ENCODE measurements around the gene CLTB.

CLTB gene

DNA sequence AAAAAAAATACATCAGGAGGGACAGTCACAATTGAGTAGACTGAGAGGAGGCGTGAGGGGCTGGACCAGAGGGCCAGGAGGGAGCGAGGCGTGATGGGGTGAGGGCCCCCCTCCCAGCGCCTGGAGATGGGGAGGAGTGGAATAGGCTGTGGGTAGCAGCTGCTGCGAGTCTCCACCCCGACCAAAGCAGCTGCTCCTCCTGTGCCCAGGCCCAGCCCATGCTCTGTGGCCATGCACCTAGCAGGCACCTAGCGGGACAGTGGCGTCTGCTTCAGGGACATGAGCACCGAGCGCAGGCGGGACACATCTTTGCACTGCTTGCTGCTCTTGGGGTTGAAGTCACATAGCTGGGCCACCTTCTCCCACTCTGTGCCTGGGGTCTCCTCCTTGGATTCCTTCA, 23.8 kb downstream of the CLTB start:
- no peak overlapping the region for H3K4me3 ChIP-seq (ENCODE audit: low read depth, low read length)
- DNase-seq (ENCODE audit: low read depth): no peak
- TF ChIP-seq, protein P1, sequence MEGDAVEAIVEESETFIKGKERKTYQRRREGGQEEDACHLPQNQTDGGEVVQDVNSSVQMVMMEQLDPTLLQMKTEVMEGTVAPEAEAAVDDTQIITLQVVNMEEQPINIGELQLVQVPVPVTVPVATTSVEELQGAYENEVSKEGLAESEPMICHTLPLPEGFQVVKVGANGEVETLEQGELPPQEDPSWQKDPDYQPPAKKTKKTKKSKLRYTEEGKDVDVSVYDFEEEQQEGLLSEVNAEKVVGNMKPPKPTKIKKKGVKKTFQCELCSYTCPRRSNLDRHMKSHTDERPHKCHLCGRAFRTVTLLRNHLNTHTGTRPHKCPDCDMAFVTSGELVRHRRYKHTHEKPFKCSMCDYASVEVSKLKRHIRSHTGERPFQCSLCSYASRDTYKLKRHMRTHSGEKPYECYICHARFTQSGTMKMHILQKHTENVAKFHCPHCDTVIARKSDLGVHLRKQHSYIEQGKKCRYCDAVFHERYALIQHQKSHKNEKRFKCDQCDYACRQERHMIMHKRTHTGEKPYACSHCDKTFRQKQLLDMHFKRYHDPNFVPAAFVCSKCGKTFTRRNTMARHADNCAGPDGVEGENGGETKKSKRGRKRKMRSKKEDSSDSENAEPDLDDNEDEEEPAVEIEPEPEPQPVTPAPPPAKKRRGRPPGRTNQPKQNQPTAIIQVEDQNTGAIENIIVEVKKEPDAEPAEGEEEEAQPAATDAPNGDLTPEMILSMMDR (IDR thresholded peaks at IDR 0.05; ENCODE audit: insufficient read depth, low read depth, low read length, missing control alignments): no peak

GRCh38 chr5:176391999-176392398, 24.3 kb downstream of the CLTB start:
- TF ChIP-seq, protein P1 (IDR thresholded peaks at IDR 0.05; ENCODE audit: insufficient read depth, low read depth, low read length, missing control alignments): no peak
- no peak for DNase-seq (ENCODE audit: low read depth)
- no peak overlapping the region for H3K4me3 ChIP-seq (ENCODE audit: low read depth, low read length)

DNA sequence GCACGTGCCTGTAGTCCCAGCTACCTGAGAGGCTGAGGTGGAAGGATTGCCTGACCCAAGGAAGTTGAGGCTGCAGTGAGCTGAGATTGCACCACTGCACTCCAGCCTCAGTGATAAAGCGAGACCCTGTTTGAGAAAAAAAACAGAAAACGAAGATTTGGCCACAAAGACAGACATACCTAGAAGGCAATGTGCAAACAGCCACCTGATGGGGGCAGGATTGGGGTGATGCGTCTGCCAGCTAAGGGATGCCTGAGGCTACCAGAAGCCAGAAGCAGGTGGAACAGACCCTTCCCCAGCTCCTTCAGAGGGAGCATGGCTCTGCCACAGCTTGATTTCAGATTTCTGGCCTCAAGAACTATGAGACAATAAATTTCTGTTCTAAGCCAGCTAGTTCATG, 24.9 kb downstream of the CLTB start:
- TF ChIP-seq, protein P1 (IDR thresholded peaks at IDR 0.05; ENCODE audit: insufficient read depth, low read depth, low read length, missing control alignments): no peak
- H3K4me3 ChIP-seq (ENCODE audit: low read depth, low read length): no peak overlapping the region
- no peak for DNase-seq (ENCODE audit: low read depth)

- no peak for DNase-seq (ENCODE audit: low read depth)
- TF ChIP-seq, protein P1 (IDR thresholded peaks at IDR 0.05; ENCODE audit: insufficient read depth, low read depth, low read length, missing control alignments): no peak
- H3K4me3 ChIP-seq (ENCODE audit: low read depth, low read length): peak overlapping the region; percentile 76
These were observed 26.9 kb downstream of the CLTB start for GRCh38 chr5:176389135-176390123.

DNA sequence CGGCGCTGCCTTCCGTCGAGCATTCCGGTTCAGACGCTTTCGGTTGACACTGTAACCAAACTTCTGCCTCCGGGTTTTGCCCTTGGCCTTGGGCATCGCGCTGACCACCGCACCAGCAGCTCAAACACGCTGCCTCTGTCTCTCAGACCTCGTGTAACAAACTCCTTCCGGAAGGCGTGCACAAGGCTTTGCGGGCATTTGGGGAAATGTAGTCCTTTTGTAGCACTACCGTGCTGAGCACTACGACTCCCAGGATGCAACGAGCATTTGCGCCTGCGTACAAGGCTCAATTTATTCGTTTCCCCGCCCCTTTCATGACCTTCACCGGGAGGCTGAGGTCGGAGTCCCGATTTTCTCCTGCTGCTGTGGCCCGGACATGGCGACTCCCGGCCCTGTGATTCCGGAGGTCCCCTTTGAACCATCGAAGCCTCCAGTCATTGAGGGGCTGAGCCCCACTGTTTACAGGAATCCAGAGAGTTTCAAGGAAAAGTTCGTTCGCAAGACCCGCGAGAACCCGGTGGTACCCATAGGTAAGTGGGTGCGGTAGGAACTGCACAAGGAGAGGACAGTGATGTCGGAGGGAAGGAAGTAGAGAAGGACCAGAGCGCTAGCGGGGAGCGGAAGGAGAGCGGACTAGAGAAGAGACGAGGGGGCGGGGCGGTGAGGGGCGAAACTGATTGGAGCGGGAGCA, 27.8 kb downstream of the CLTB start, which contains the start of the genes HIGD2A and NOP16:
Gene HIGD2A, plus strand, starts transcription at position 308 of the 691 bp plus-strand sequence. Its CDS starts 69 bp downstream, at position 377.
Gene NOP16, minus strand, starts transcription at position 155 of the 691 bp plus-strand sequence. Its CDS starts 59 bp downstream, at position 96.
- DNase-seq (ENCODE audit: low read depth): peak; percentile 99
- peak within 1 kb of the TSS; percentile 96 for H3K4me3 ChIP-seq (ENCODE audit: low read depth, low read length)
- TF ChIP-seq, protein P1 (IDR thresholded peaks at IDR 0.05; ENCODE audit: insufficient read depth, low read depth, low read length, missing control alignments): no peak

- DNase-seq (ENCODE audit: low read depth): peak; percentile 42
- H3K4me3 ChIP-seq (ENCODE audit: low read depth, low read length): peak overlapping the region; percentile 96
- TF ChIP-seq, protein P1 (IDR thresholded peaks at IDR 0.05; ENCODE audit: insufficient read depth, low read depth, low read length, missing control alignments): no peak
These were observed 28.3 kb downstream of the CLTB start for GRCh38 chr5:176388003-176388443.

Measured in GM12865 (cell line).